MM.1S (cell line): ENCODE measurements around the gene ATG14.

ENCODE experiments used
- DNase-seq: peaks from one replicate; pipeline ENCODE4 v3.0.0-alpha.2; 2015
- H2AFZ ChIP-seq: fragments of 300-600 bp; sonication (generic); 2 replicates; pipeline ENCODE4 v1.6.0; 2016; ENCODE audit warnings: antibody characterized with exemption, low read length
- H3F3A ChIP-seq: fragments of 300-600 bp; sonication (generic); 2 replicates; pipeline ENCODE4 v1.6.1; 2016; ENCODE audit warnings: mild to moderate bottlenecking, antibody characterized with exemption, low read length, moderate library complexity, mixed read lengths; ENCODE audit not compliant: insufficient read depth
- H3K27ac ChIP-seq: fragments of 300-600 bp; sonication (generic); 2 replicates; pipeline ENCODE4 v1.5.1; 2016; ENCODE audit warnings: mild to moderate bottlenecking, low read length
- H3K27me3 ChIP-seq: fragments of 300-600 bp; sonication (generic); replicated peaks from 2 replicates; pipeline ENCODE4 v1.6.0; 2016; ENCODE audit warnings: low read length; ENCODE audit not compliant: insufficient read depth
- H3K36me3 ChIP-seq: fragments of 300-600 bp; sonication (generic); replicated peaks from 2 replicates; pipeline ENCODE4 v1.6.1; 2016; ENCODE audit warnings: mild to moderate bottlenecking, low read length, mixed read lengths; ENCODE audit not compliant: insufficient read depth
- H3K4me1 ChIP-seq: fragments of 300-600 bp; sonication (generic); 2 replicates; pipeline ENCODE4 v1.6.1; 2016; ENCODE audit warnings: low read length, mixed read lengths
- H3K4me2 ChIP-seq: fragments of 300-600 bp; sonication (generic); 2 replicates; pipeline ENCODE4 v1.6.0; 2016; ENCODE audit warnings: low read depth, low read length
- H3K4me3 ChIP-seq: fragments of 300-600 bp; sonication (generic); 2 replicates; pipeline ENCODE4 v1.5.1; 2016; ENCODE audit warnings: low read length, mixed read lengths
- H3K79me2 ChIP-seq: fragments of 300-600 bp; sonication (generic); 2 replicates; pipeline ENCODE4 v1.6.1; 2016; ENCODE audit warnings: mixed run types, low read length, mixed read lengths
- H3K9ac ChIP-seq: fragments of 300-600 bp; sonication (generic); 2 replicates; pipeline ENCODE4 v1.6.1; 2016; ENCODE audit warnings: low read length, mixed read lengths
- H3K9me2 ChIP-seq: fragments of 300-600 bp; sonication (generic); replicated peaks from 2 replicates; pipeline ENCODE4 v1.6.1; 2016; ENCODE audit warnings: mild to moderate bottlenecking, low read length, mixed read lengths; ENCODE audit not compliant: insufficient read depth
- H3K9me3 ChIP-seq: fragments of 300-600 bp; sonication (generic); replicated peaks from 2 replicates; pipeline ENCODE4 v1.6.1; 2016; ENCODE audit warnings: mild to moderate bottlenecking, low read length, mixed read lengths; ENCODE audit not compliant: insufficient read depth
- H4K20me1 ChIP-seq: fragments of 300-600 bp; sonication (generic); 2 replicates; pipeline ENCODE4 v1.6.1; 2016; ENCODE audit warnings: mild to moderate bottlenecking, low read length, moderate library complexity, mixed read lengths; ENCODE audit not compliant: insufficient read depth
- CTCF ChIP-seq: fragments of 300-600 bp; sonication (generic); IDR thresholded peaks from 2 replicates; pipeline ENCODE4 v1.5.1; 2016; ENCODE audit warnings: antibody characterized with exemption, low read length, mixed read lengths
- EZH2 ChIP-seq: fragments of 300-600 bp; sonication (generic); optimal IDR thresholded peaks from 2 replicates; pipeline ENCODE3; 2017; ENCODE audit warnings: low read depth, mild to moderate bottlenecking, antibody characterized with exemption, low read length, mixed read lengths
- EZH2phosphoT487 ChIP-seq: fragments of 300-600 bp; sonication (generic); IDR thresholded peaks from 2 replicates; pipeline ENCODE4 v1.6.1; 2018; ENCODE audit warnings: antibody characterized with exemption, low read length

The ATG14 gene

GRCh38 chr14:55419663-55420062 is 8.0 kb upstream of the ATG14 start:
- 0 out of 2 replicates have a peak, but pooled peaks cover 9% of the 10 kb centered on the region for H3K4me1 ChIP-seq
- H3F3A ChIP-seq = peaks cover 7% of the 10 kb centered on the region
- TF ChIP-seq EZH2 (no peak), CTCF (no peak), EZH2phosphoT487 (no peak)
- no peaks in the 10 kb centered on the region for H3K9me2 ChIP-seq
- H3K9ac ChIP-seq = no peak overlapping the region
- no peak overlapping the region for H3K4me2 ChIP-seq
- H3K36me3 ChIP-seq = no peaks in the 10 kb centered on the region
- DNase-seq = no peak
- H2AFZ ChIP-seq = no peak overlapping the region
- H3K27ac ChIP-seq = no peak overlapping the region
- H3K4me3 ChIP-seq = no peak overlapping the region
- no peaks in the 10 kb centered on the region for H4K20me1 ChIP-seq
- H3K27me3 ChIP-seq = no peaks in the 10 kb centered on the region
- no peaks in the 10 kb centered on the region for H3K79me2 ChIP-seq
- no peaks in the 10 kb centered on the region for H3K9me3 ChIP-seq

- no peaks in the 10 kb centered on the region for H3K36me3 ChIP-seq
- TF ChIP-seq CTCF (no peak), EZH2 (no peak), EZH2phosphoT487 (no peak)
- no peak overlapping the region for H3K4me2 ChIP-seq
- no peak overlapping the region for H3K4me3 ChIP-seq
- H3K27me3 ChIP-seq = no peaks in the 10 kb centered on the region
- no peaks in the 10 kb centered on the region for H3K9me2 ChIP-seq
- no peaks in the 10 kb centered on the region for H3K9me3 ChIP-seq
- H3F3A ChIP-seq = peaks cover 7% of the 10 kb centered on the region
- no peak overlapping the region for H2AFZ ChIP-seq
- H3K9ac ChIP-seq = no peak overlapping the region
- H4K20me1 ChIP-seq = no peaks in the 10 kb centered on the region
- DNase-seq = no peak
- H3K4me1 ChIP-seq = 0 out of 2 replicates have a peak, but pooled peaks cover 3% of the 10 kb centered on the region
- H3K27ac ChIP-seq = no peak overlapping the region
- H3K79me2 ChIP-seq = no peaks in the 10 kb centered on the region
Observed at GRCh38 chr14:55418411-55418810, 6.8 kb upstream of the ATG14 start.

- peaks cover 7% of the 10 kb centered on the region for H3F3A ChIP-seq
- no peak overlapping the region for H3K27ac ChIP-seq
- H3K4me1 ChIP-seq = 0 out of 2 replicates have a peak, but pooled peaks cover 3% of the 10 kb centered on the region
- no peak overlapping the region for H3K9ac ChIP-seq
- H3K9me3 ChIP-seq = no peaks in the 10 kb centered on the region
- H2AFZ ChIP-seq = no peak overlapping the region
- no peaks in the 10 kb centered on the region for H3K36me3 ChIP-seq
- no peaks in the 10 kb centered on the region for H3K27me3 ChIP-seq
- no peaks in the 10 kb centered on the region for H4K20me1 ChIP-seq
- H3K4me3 ChIP-seq = no peak overlapping the region
- no peaks in the 10 kb centered on the region for H3K9me2 ChIP-seq
- DNase-seq = no peak
- no peak overlapping the region; the same call in 1 of the 2 replicates for H3K4me2 ChIP-seq
- no peak for TF ChIP-seq CTCF
- no peak for TF ChIP-seq EZH2
- TF ChIP-seq EZH2phosphoT487 = no peak
- H3K79me2 ChIP-seq = no peaks in the 10 kb centered on the region
Observed at GRCh38 chr14:55417955-55418354, 6.3 kb upstream of the ATG14 start.
